HCT116 (cell line): ENCODE measurements around the gene ZSWIM3. TPM values are rescaled to one million over a fixed set of nuclear protein-coding genes. Genes with fewer than 3 reads are reported as not detected.

ENCODE experiments used
- ATAC-seq: fragments of 200-7000 bp; cut with Tn5 transposase; 2 replicates; pipeline ENCODE4 v1.9.1; 2020; ENCODE audit warnings: mild to moderate bottlenecking, moderate library complexity
- BruUV-seq: library from RNA; stranded (reverse); fragments of 400-500 nt; replicated peaks from 2 replicates; lab custom pipeline; 2021; lab: Mats Ljungman, UMichigan
- CTCF ChIA-PET: fragments of 300-600 bp; sonication (Branson Sonifier 250); formaldehyde crosslinking; loops from one replicate; lab custom pipeline; 2021; ENCODE audit warnings: antibody characterized with exemption; lab: Charles Lee
- POLR2A ChIA-PET: fragments of 300-600, 350-600 bp; sonication (Branson Sonifier 250); formaldehyde crosslinking; loops from one replicate; lab custom pipeline; 2021; ENCODE audit warnings: antibody characterized with exemption; lab: Charles Lee
- RAD21 ChIA-PET, 2 experiments: fragments of 300-600 bp; sonication (Branson Sonifier 250); formaldehyde crosslinking; loops; one replicate each; lab custom pipeline; 2023; ENCODE audit warnings: low total read pairs in 2 of 2; ENCODE audit not compliant: uncharacterized antibody in 2 of 2, unreplicated experiment in 2 of 2, low non-redundant PET in 1 of 2; lab: Charles Lee
- DNase-seq: peaks from one replicate; pipeline ENCODE4 v3.0.0-alpha.2; 2010; ENCODE audit warnings: low read depth, low spot score
- H2AFZ ChIP-seq: fragments of 200-600 bp; shearing (Covaris generic), sonication (generic); 2 replicates; pipeline ENCODE4 v1.6.1; 2017; ENCODE audit warnings: low read depth, mixed run types, mixed read lengths, antibody characterized with exemption, low read length; ENCODE audit not compliant: poor library complexity, severe bottlenecking
- H3K27ac ChIP-seq: 2 replicates; pipeline ENCODE4 v1.5.1; 2012; ENCODE audit warnings: low read depth, low read length
- H3K27me3 ChIP-seq: fragments of 200-600 bp; sonication (generic); 2 replicates; pipeline ENCODE4 v1.6.1; 2016; ENCODE audit warnings: mixed run types, low read length, mixed read lengths; ENCODE audit not compliant: insufficient read depth
- H3K36me3 ChIP-seq, 2 experiments: fragments of 200-500 bp in 1 of 2; fragments of 200-600 bp in 1 of 2; sonication (Bioruptor generic) in 1 of 2; sonication (generic) in 1 of 2; 2 replicates each; pipeline versions ENCODE4 v1.5.1 to v1.6.1; 2014 to 2016; ENCODE audit warnings: low read length in 2 of 2, inconsistent platforms in 1 of 2, mixed read lengths in 1 of 2, mixed run types in 1 of 2; ENCODE audit not compliant: insufficient read depth in 2 of 2, control insufficient read depth in 1 of 2
- H3K4me1 ChIP-seq, 2 experiments: fragments of 200-600 bp in 1 of 2; sonication (generic) in 1 of 2; 2 replicates each; pipeline versions ENCODE4 v1.5.1 to v1.6.1; 2012 to 2017; ENCODE audit warnings: low read length in 2 of 2, inconsistent platforms in 1 of 2, mild to moderate bottlenecking in 1 of 2, mixed read lengths in 1 of 2, mixed run types in 1 of 2, moderate library complexity in 1 of 2; ENCODE audit not compliant: insufficient read depth in 2 of 2, control insufficient read depth in 1 of 2
- H3K4me2 ChIP-seq: fragments of 200-600 bp; sonication (generic); 2 replicates; pipeline ENCODE4 v1.6.1; 2017; ENCODE audit warnings: mixed run types, low read length, mixed read lengths
- H3K4me3 ChIP-seq, 2 experiments: fragments of 200-600 bp in 1 of 2; sonication (generic) in 1 of 2; replicated peaks in 1 of 2; 2 replicates each; pipeline ENCODE4 v1.5.1; 2011 to 2016; ENCODE audit warnings: low read length in 2 of 2, control low read depth in 1 of 2, low read depth in 1 of 2, mild to moderate bottlenecking in 1 of 2, mixed read lengths in 1 of 2, mixed run types in 1 of 2
- H3K79me2 ChIP-seq: fragments of 200-600 bp; sonication (generic); 2 replicates; pipeline ENCODE4 v1.6.1; 2017; ENCODE audit warnings: mild to moderate bottlenecking, mixed run types, low read length, moderate library complexity, mixed read lengths; ENCODE audit not compliant: insufficient read depth
- H3K9ac ChIP-seq: fragments of 200-600 bp; sonication (generic); 2 replicates; pipeline ENCODE4 v1.6.1; 2016; ENCODE audit warnings: low read length, mixed read lengths
- H3K9me2 ChIP-seq: fragments of 200-600 bp; sonication (generic), shearing (Covaris generic); 2 replicates; pipeline ENCODE4 v1.6.1; 2017; ENCODE audit warnings: mixed run types, mild to moderate bottlenecking, moderate library complexity; ENCODE audit not compliant: insufficient read depth
- H3K9me3 ChIP-seq, 2 experiments: fragments of 200-500 bp in 1 of 2; fragments of 200-600 bp in 1 of 2; sonication (Bioruptor generic) in 1 of 2; sonication (generic) in 1 of 2; 2 replicates each; pipeline ENCODE4 v1.6.1; 2014 to 2017; ENCODE audit warnings: low read length in 2 of 2, mixed read lengths in 2 of 2, inconsistent platforms in 1 of 2, low read depth in 1 of 2, mild to moderate bottlenecking in 1 of 2, mixed run types in 1 of 2, moderate library complexity in 1 of 2; ENCODE audit not compliant: control insufficient read depth in 1 of 2, insufficient read depth in 1 of 2
- H4K20me1 ChIP-seq: fragments of 200-600 bp; sonication (generic), shearing (Covaris generic); 2 replicates; pipeline ENCODE4 v1.6.1; 2017; ENCODE audit warnings: mixed run types, mild to moderate bottlenecking, moderate library complexity; ENCODE audit not compliant: insufficient read depth
- CBX3 ChIP-seq: IDR thresholded peaks from 2 replicates; pipeline ENCODE4 v1.6.1; 2012; ENCODE audit warnings: low read depth
- CEBPB ChIP-seq: IDR thresholded peaks from 2 replicates; pipeline ENCODE4 v1.6.1; 2012; ENCODE audit warnings: low read depth
- EGR1 ChIP-seq: IDR thresholded peaks from 2 replicates; pipeline ENCODE4 v1.6.1; 2012; ENCODE audit warnings: low read depth
- ELF1 ChIP-seq: IDR thresholded peaks from 2 replicates; pipeline ENCODE4 v1.6.1; 2012; ENCODE audit warnings: low read depth, borderline replicate concordance
- EZH2 ChIP-seq: fragments of 200-600 bp; sonication (generic); IDR thresholded peaks from 2 replicates; pipeline ENCODE4 v1.6.1; 2017; ENCODE audit warnings: antibody characterized with exemption, mixed run types
- FOSL1 ChIP-seq: IDR thresholded peaks from 2 replicates; pipeline ENCODE4 v1.6.1; 2012; ENCODE audit warnings: low read depth
- JUND ChIP-seq: IDR thresholded peaks from 2 replicates; pipeline ENCODE4 v1.6.1; 2012
- MAX ChIP-seq: IDR thresholded peaks from 2 replicates; pipeline ENCODE4 v1.6.1; 2012
- POLR2AphosphoS5 ChIP-seq: IDR thresholded peaks from 2 replicates; pipeline ENCODE4 v1.6.1; 2011; ENCODE audit warnings: mild to moderate bottlenecking, low read depth, low read length, moderate library complexity
- RAD21 ChIP-seq: IDR thresholded peaks from 2 replicates; pipeline ENCODE4 v1.6.1; 2012; ENCODE audit warnings: low read depth, mild to moderate bottlenecking
- REST ChIP-seq: IDR thresholded peaks from 2 replicates; pipeline ENCODE4 v1.6.1; 2012; ENCODE audit warnings: low read depth
- TCF7L2 ChIP-seq: IDR thresholded peaks from 2 replicates; pipeline ENCODE4 v1.7.0; 2011; ENCODE audit warnings: borderline replicate concordance, inconsistent platforms; ENCODE audit not compliant: insufficient read depth, insufficient read length; ENCODE audit errors: extremely low read depth
- ZFX ChIP-seq: fragments of 450-650 bp; IDR thresholded peaks from 2 replicates; pipeline ENCODE4 v1.6.1; 2017
- ZNF274 ChIP-seq: fragments of 200-500 bp; sonication (Bioruptor generic); IDR thresholded peaks from 2 replicates; pipeline ENCODE4 v1.6.1; 2014; ENCODE audit warnings: mild to moderate bottlenecking, low read depth, low read length, inconsistent platforms
- intact Hi-C: fragments of 100-400 bp; cut with micrococcal nuclease; formaldehyde crosslinking; loops from 2 replicates; pipeline ENCODE4 v1.10.0; 2022
- total RNA-seq: library from RNA; stranded (reverse); gene quantifications from one replicate; pipeline ENCODE4 v1.2.1, GENCODE V29; 2021; ENCODE audit not compliant: unreplicated experiment
- TF ChIP-seq, protein P1 (sequence below), 3 experiments: fragments of 200-600 bp in 1 of 3; sonication (generic) in 1 of 3; IDR thresholded peaks in 2 of 3; conservative IDR thresholded peaks in 1 of 3; 2 replicates each; pipeline ENCODE4 v1.5.1; 2012 to 2017; ENCODE audit warnings: low read depth in 2 of 3, low read length in 2 of 3, antibody characterized with exemption in 1 of 3, borderline replicate concordance in 1 of 3, control low read depth in 1 of 3, mild to moderate bottlenecking in 1 of 3, mixed read lengths in 1 of 3, mixed run types in 1 of 3, moderate library complexity in 1 of 3; ENCODE audit not compliant: insufficient read depth in 1 of 3

The ZSWIM3 gene
- total RNA-seq, 1 experiment from 2014 or later = 1.8 TPM

- H3K4me2 ChIP-seq = no peak overlapping the region
- POLR2A ChIA-PET = no interaction called here
These were observed 9.0 kb downstream of the ZSWIM3 start for GRCh38 chr20:45866454-45866853.

GRCh38 chr20:45867136-45867818, 9.9 kb downstream of the ZSWIM3 start:
- H3K9ac ChIP-seq = no peak overlapping the region
- H2AFZ ChIP-seq = no peak overlapping the region
- POLR2A ChIA-PET = interaction anchor here (0.7 kb wide), 1 partner anchor 29 kb away, joined by 3 read pairs; no protein-coding TSS in a partner anchor
- RAD21 ChIA-PET = no interaction called here
- H3K27me3 ChIP-seq = no peaks in the 10 kb centered on the region
- intact Hi-C loops = no loop called here
- no TSS peak for BruUV-seq
- no peaks in the 10 kb centered on the region for H3K36me3 ChIP-seq
- H3K27ac ChIP-seq = no peak overlapping the region
- CTCF ChIA-PET = no interaction called here
- ATAC-seq (no peak), DNase-seq (no peak)
- no peaks in the 10 kb centered on the region for H3K79me2 ChIP-seq
- no peak overlapping the region for H3K4me2 ChIP-seq
- H3K9me3 ChIP-seq = no peaks in the 10 kb centered on the region
- H3K9me2 ChIP-seq = no peaks in the 10 kb centered on the region
- no peak overlapping the region for H3K4me3 ChIP-seq
- H4K20me1 ChIP-seq = no peaks in the 10 kb centered on the region
- H3K4me1 ChIP-seq = peaks cover 0 to 10% of the 10 kb centered on the region in 2 experiments; a peak in 1 of 4 replicates
- TF ChIP-seq FOSL1 = no peak
- no peak for TF ChIP-seq CBX3
- TF ChIP-seq CEBPB = no peak
- no peak for TF ChIP-seq JUND
- no peak for TF ChIP-seq ZNF274
- TF ChIP-seq ELF1 = no peak
- no peak for TF ChIP-seq MAX
- no peak for TF ChIP-seq EZH2
- TF ChIP-seq RAD21 = no peak
- no peak for TF ChIP-seq REST
- no peak for TF ChIP-seq TCF7L2
- no peak for TF ChIP-seq POLR2AphosphoS5
- TF ChIP-seq ZFX = no peak
- TF ChIP-seq, protein P1, sequence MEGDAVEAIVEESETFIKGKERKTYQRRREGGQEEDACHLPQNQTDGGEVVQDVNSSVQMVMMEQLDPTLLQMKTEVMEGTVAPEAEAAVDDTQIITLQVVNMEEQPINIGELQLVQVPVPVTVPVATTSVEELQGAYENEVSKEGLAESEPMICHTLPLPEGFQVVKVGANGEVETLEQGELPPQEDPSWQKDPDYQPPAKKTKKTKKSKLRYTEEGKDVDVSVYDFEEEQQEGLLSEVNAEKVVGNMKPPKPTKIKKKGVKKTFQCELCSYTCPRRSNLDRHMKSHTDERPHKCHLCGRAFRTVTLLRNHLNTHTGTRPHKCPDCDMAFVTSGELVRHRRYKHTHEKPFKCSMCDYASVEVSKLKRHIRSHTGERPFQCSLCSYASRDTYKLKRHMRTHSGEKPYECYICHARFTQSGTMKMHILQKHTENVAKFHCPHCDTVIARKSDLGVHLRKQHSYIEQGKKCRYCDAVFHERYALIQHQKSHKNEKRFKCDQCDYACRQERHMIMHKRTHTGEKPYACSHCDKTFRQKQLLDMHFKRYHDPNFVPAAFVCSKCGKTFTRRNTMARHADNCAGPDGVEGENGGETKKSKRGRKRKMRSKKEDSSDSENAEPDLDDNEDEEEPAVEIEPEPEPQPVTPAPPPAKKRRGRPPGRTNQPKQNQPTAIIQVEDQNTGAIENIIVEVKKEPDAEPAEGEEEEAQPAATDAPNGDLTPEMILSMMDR (IDR thresholded peaks at IDR 0.05 in 2 of 3, conservative IDR thresholded peaks at IDR 0.05 in 1 of 3; ENCODE audit: borderline replicate concordance in 1 of 3, insufficient read depth in 1 of 3, low read depth in 2 of 3, low read length in 2 of 3) = no peak

More at GRCh38 chr20:45866454-45866853, 9.0 kb downstream of the ZSWIM3 start:
- BruUV-seq = no TSS peak
- H3K27ac ChIP-seq = no peak overlapping the region
- ChIA-PET CTCF (no interaction called here), RAD21 (no interaction called here)
- no peaks in the 10 kb centered on the region for H4K20me1 ChIP-seq
- no peak overlapping the region for H3K9ac ChIP-seq
- no peaks in the 10 kb centered on the region for H3K9me2 ChIP-seq
- H3K4me3 ChIP-seq = no peak overlapping the region
- H3K27me3 ChIP-seq = no peaks in the 10 kb centered on the region
- intact Hi-C loops = no loop called here
- H3K36me3 ChIP-seq = no peaks in the 10 kb centered on the region
- ATAC-seq (no peak), DNase-seq (no peak)
- TF ChIP-seq EGR1 = no peak
- H3K4me1 ChIP-seq = peaks cover 3 to 12% of the 10 kb centered on the region in 2 experiments
- H3K9me3 ChIP-seq = no peaks in the 10 kb centered on the region
- H3K79me2 ChIP-seq = no peaks in the 10 kb centered on the region
- H2AFZ ChIP-seq = no peak overlapping the region
